ENCODE measurements around the gene NTM. TPM values are rescaled to one million over a fixed set of nuclear protein-coding genes. Genes with fewer than 3 reads are reported as not detected.

The NTM gene
- total and polyA plus RNA-seq, 2 of the 8 experiments (the other 6 are each of a cell fraction or from before 2014, with no cell fraction given): 13.4 to 20.0 TPM

DNA sequence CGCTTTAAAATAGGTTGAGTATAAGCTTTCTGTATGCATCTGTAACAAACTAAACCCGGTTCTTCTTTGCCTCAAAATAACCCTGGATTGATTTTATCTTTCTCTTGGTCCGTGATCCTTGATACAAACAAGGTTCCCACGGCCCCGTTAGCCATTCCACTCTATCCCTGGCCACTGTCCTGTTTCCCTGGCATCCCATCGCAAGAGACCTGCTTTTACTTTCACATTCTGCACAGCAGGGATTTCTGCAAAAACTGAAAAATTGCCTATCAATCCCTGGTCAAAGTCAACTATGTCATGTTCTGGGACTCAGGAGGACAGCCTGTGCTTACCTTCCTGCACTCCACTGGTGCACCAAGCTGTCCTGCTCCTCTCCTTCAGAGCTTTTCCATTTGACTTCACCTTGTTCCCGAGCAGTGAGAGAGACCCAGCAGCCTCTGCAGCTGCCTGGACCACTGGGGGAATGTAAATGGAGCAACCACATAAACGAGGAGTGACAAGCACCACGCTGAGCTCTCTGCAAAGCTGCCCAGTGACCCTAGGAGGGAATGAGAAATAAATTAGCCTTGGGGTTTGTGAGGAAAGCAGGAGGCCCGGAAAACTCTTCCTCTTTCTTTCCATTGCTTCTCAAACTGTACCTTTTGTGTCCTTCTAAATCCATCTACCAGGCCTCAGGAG lies 175.9 kb downstream of the NTM start:
- Histone ChIP-seq H3K23me2 (ENCODE audit: low read depth, low read length) (no peaks in the 10 kb centered on the region), H3K36me3 (ENCODE audit: control insufficient read depth in 2 of 4, insufficient read depth in 4 of 4, low read length in 3 of 4) (no peaks in the 10 kb centered on the region), H2BK12ac (ENCODE audit: low read depth, low read length) (no peak overlapping the region), H3K4me3 (ENCODE audit: extremely low read depth in 1 of 4, insufficient read depth in 2 of 4, low read depth in 3 of 4, low read length in 4 of 4) (no peak overlapping the region), H4K5ac (ENCODE audit: insufficient read length, low read depth, low read length) (no peak overlapping the region), H3K27me3 (replicated peaks in 1 of 4; ENCODE audit: control insufficient read depth in 3 of 4, extremely low read depth in 1 of 4, insufficient read depth in 3 of 4, low read length in 3 of 4) (no peaks in the 10 kb centered on the region), H4K91ac (replicated peaks; ENCODE audit: insufficient read length, low read length) (no peak overlapping the region), H3K14ac (ENCODE audit: insufficient read length) (no peak overlapping the region), H3K23ac (ENCODE audit: insufficient read length) (no peak overlapping the region), H3K79me2 (ENCODE audit: control insufficient read depth in 1 of 2, insufficient read depth in 2 of 2, low read length in 2 of 2) (no peaks in the 10 kb centered on the region; a peak in 1 of 4 replicates), H3K79me1 (ENCODE audit: low read depth, low read length) (no peaks in the 10 kb centered on the region), H3K27ac (ENCODE audit: low read depth, low read length) (no peak overlapping the region), H3K4ac (replicated peaks; ENCODE audit: insufficient read length, low read depth, low read length) (no peak overlapping the region), H2BK20ac (ENCODE audit: low read length) (no peak overlapping the region), H3K4me1 (replicated peaks in 1 of 4; ENCODE audit: control insufficient read depth in 3 of 4, insufficient read depth in 4 of 4, low read length in 3 of 4) (peaks cover 0 to 4% (median 3%) of the 10 kb centered on the region in 4 experiments; a peak in 6 of 7 replicates), H3K9ac (replicated peaks in 1 of 4; ENCODE audit: extremely low read depth in 1 of 4, low read depth in 3 of 4, low read length in 3 of 4) (no peak overlapping the region), H3K56ac (replicated peaks; ENCODE audit: insufficient read length, low read depth, low read length) (no peak overlapping the region), H4K20me1 (replicated peaks in 1 of 2; ENCODE audit: control insufficient read depth in 1 of 2, insufficient read depth in 2 of 2, low read length in 2 of 2) (no peaks in the 10 kb centered on the region), H2BK15ac (ENCODE audit: low read length) (no peak overlapping the region), H3K4me2 (ENCODE audit: insufficient read depth in 1 of 2, low read depth in 2 of 2, low read length in 2 of 2) (peak overlapping the region in 1 of 2 experiments; percentile 11; a peak in 1 of 4 replicates), H2AK5ac (ENCODE audit: low read depth, low read length) (no peak overlapping the region), H2BK120ac (replicated peaks; ENCODE audit: low read depth, low read length) (no peak overlapping the region), H3K18ac (ENCODE audit: extremely low read depth, low read length) (no peak overlapping the region; the same call in 1 of the 2 replicates), H3K9me3 (ENCODE audit: insufficient read depth in 2 of 2, low read depth in 1 of 2, low read length in 1 of 2) (peaks cover 0 to 1% of the 10 kb centered on the region in 2 experiments; a peak in 1 of 4 replicates), H2AFZ (ENCODE audit: low read length) (no peak overlapping the region), H2BK5ac (ENCODE audit: low read depth, low read length) (no peak overlapping the region), H4K8ac (ENCODE audit: extremely low read depth, insufficient read depth, low read length) (no peak overlapping the region)
- POLR2A ChIA-PET (ENCODE audit: partially characterized antibody): no interaction called here
- FAIRE-seq (no peak), DNase-seq (ENCODE audit: low read depth in 1 of 2, low spot score in 2 of 2) (no peak)
- WGBS, 2 experiments (ENCODE audit: extremely low coverage in 1 of 2, insufficient coverage in 1 of 2, insufficient read length in 1 of 2, insufficient replicate concordance in 2 of 2, low coverage in 1 of 2, low lambda C conversion rate in 2 of 2, missing lambda C conversion rate in 1 of 2): 73% methylated on average over 10 of the region's 10 CpGs; no CpG with 5 or more reads in 1 of the 2 experiments
- CTCF ChIA-PET (ENCODE audit: partially characterized antibody): interaction anchor here (0.6 to 8.5 kb wide), 13 partner anchors 12 to 642 kb away, joined by 3 to 48 read pairs (median 4); no protein-coding TSS in a partner anchor
- no peak for TF ChIP-seq POLR2A (IDR thresholded peaks at IDR 0.05; ENCODE audit: control extremely low read depth in 1 of 2, low read depth in 2 of 2, low read length in 2 of 2)
